HCT116 (cell line): ENCODE results near the gene ST7L. TPM values are rescaled to one million over a fixed set of nuclear protein-coding genes. Genes with fewer than 3 reads are reported as not detected.

Experiments
- ATAC-seq: fragments of 200-7000 bp; cut with Tn5 transposase; 2 replicates; pipeline ENCODE4 v1.9.1; 2020; ENCODE audit warnings: mild to moderate bottlenecking, moderate library complexity
- BruUV-seq: library from RNA; stranded (reverse); fragments of 400-500 nt; replicated peaks from 2 replicates; lab custom pipeline; 2021; lab: Mats Ljungman, UMichigan
- CTCF ChIA-PET: fragments of 300-600 bp; sonication (Branson Sonifier 250); formaldehyde crosslinking; loops from one replicate; lab custom pipeline; 2021; ENCODE audit warnings: antibody characterized with exemption; lab: Charles Lee
- POLR2A ChIA-PET: fragments of 300-600, 350-600 bp; sonication (Branson Sonifier 250); formaldehyde crosslinking; loops from one replicate; lab custom pipeline; 2021; ENCODE audit warnings: antibody characterized with exemption; lab: Charles Lee
- RAD21 ChIA-PET, 2 experiments: fragments of 300-600 bp; sonication (Branson Sonifier 250); formaldehyde crosslinking; loops; one replicate each; lab custom pipeline; 2023; ENCODE audit warnings: low total read pairs in 2 of 2; ENCODE audit not compliant: uncharacterized antibody in 2 of 2, unreplicated experiment in 2 of 2, low non-redundant PET in 1 of 2; lab: Charles Lee
- DNase-seq: peaks from one replicate; pipeline ENCODE4 v3.0.0-alpha.2; 2010; ENCODE audit warnings: low read depth, low spot score
- H2AFZ ChIP-seq: fragments of 200-600 bp; shearing (Covaris generic), sonication (generic); 2 replicates; pipeline ENCODE4 v1.6.1; 2017; ENCODE audit warnings: low read depth, mixed run types, mixed read lengths, antibody characterized with exemption, low read length; ENCODE audit not compliant: poor library complexity, severe bottlenecking
- H3K27ac ChIP-seq: 2 replicates; pipeline ENCODE4 v1.5.1; 2012; ENCODE audit warnings: low read depth, low read length
- H3K27me3 ChIP-seq: fragments of 200-600 bp; sonication (generic); 2 replicates; pipeline ENCODE4 v1.6.1; 2016; ENCODE audit warnings: mixed run types, low read length, mixed read lengths; ENCODE audit not compliant: insufficient read depth
- H3K36me3 ChIP-seq, 2 experiments: fragments of 200-500 bp in 1 of 2; fragments of 200-600 bp in 1 of 2; sonication (Bioruptor generic) in 1 of 2; sonication (generic) in 1 of 2; 2 replicates each; pipeline versions ENCODE4 v1.5.1 to v1.6.1; 2014 to 2016; ENCODE audit warnings: low read length in 2 of 2, inconsistent platforms in 1 of 2, mixed read lengths in 1 of 2, mixed run types in 1 of 2; ENCODE audit not compliant: insufficient read depth in 2 of 2, control insufficient read depth in 1 of 2
- H3K4me1 ChIP-seq, 2 experiments: fragments of 200-600 bp in 1 of 2; sonication (generic) in 1 of 2; 2 replicates each; pipeline versions ENCODE4 v1.5.1 to v1.6.1; 2012 to 2017; ENCODE audit warnings: low read length in 2 of 2, inconsistent platforms in 1 of 2, mild to moderate bottlenecking in 1 of 2, mixed read lengths in 1 of 2, mixed run types in 1 of 2, moderate library complexity in 1 of 2; ENCODE audit not compliant: insufficient read depth in 2 of 2, control insufficient read depth in 1 of 2
- H3K4me2 ChIP-seq: fragments of 200-600 bp; sonication (generic); 2 replicates; pipeline ENCODE4 v1.6.1; 2017; ENCODE audit warnings: mixed run types, low read length, mixed read lengths
- H3K4me3 ChIP-seq, 2 experiments: fragments of 200-600 bp in 1 of 2; sonication (generic) in 1 of 2; replicated peaks in 1 of 2; 2 replicates each; pipeline ENCODE4 v1.5.1; 2011 to 2016; ENCODE audit warnings: low read length in 2 of 2, control low read depth in 1 of 2, low read depth in 1 of 2, mild to moderate bottlenecking in 1 of 2, mixed read lengths in 1 of 2, mixed run types in 1 of 2
- H3K79me2 ChIP-seq: fragments of 200-600 bp; sonication (generic); 2 replicates; pipeline ENCODE4 v1.6.1; 2017; ENCODE audit warnings: mild to moderate bottlenecking, mixed run types, low read length, moderate library complexity, mixed read lengths; ENCODE audit not compliant: insufficient read depth
- H3K9ac ChIP-seq: fragments of 200-600 bp; sonication (generic); 2 replicates; pipeline ENCODE4 v1.6.1; 2016; ENCODE audit warnings: low read length, mixed read lengths
- H3K9me2 ChIP-seq: fragments of 200-600 bp; sonication (generic), shearing (Covaris generic); 2 replicates; pipeline ENCODE4 v1.6.1; 2017; ENCODE audit warnings: mixed run types, mild to moderate bottlenecking, moderate library complexity; ENCODE audit not compliant: insufficient read depth
- H3K9me3 ChIP-seq, 2 experiments: fragments of 200-500 bp in 1 of 2; fragments of 200-600 bp in 1 of 2; sonication (Bioruptor generic) in 1 of 2; sonication (generic) in 1 of 2; 2 replicates each; pipeline ENCODE4 v1.6.1; 2014 to 2017; ENCODE audit warnings: low read length in 2 of 2, mixed read lengths in 2 of 2, inconsistent platforms in 1 of 2, low read depth in 1 of 2, mild to moderate bottlenecking in 1 of 2, mixed run types in 1 of 2, moderate library complexity in 1 of 2; ENCODE audit not compliant: control insufficient read depth in 1 of 2, insufficient read depth in 1 of 2
- H4K20me1 ChIP-seq: fragments of 200-600 bp; sonication (generic), shearing (Covaris generic); 2 replicates; pipeline ENCODE4 v1.6.1; 2017; ENCODE audit warnings: mixed run types, mild to moderate bottlenecking, moderate library complexity; ENCODE audit not compliant: insufficient read depth
- EZH2 ChIP-seq: fragments of 200-600 bp; sonication (generic); IDR thresholded peaks from 2 replicates; pipeline ENCODE4 v1.6.1; 2017; ENCODE audit warnings: antibody characterized with exemption, mixed run types
- EZH2phosphoT487 ChIP-seq: fragments of 200-600 bp; IDR thresholded peaks from 2 replicates; pipeline ENCODE4 v1.6.1; 2018; ENCODE audit warnings: antibody characterized with exemption, borderline replicate concordance
- FOSL1 ChIP-seq: IDR thresholded peaks from 2 replicates; pipeline ENCODE4 v1.6.1; 2012; ENCODE audit warnings: low read depth
- POLR2AphosphoS5 ChIP-seq: IDR thresholded peaks from 2 replicates; pipeline ENCODE4 v1.6.1; 2011; ENCODE audit warnings: mild to moderate bottlenecking, low read depth, low read length, moderate library complexity
- TCF7L2 ChIP-seq: IDR thresholded peaks from 2 replicates; pipeline ENCODE4 v1.7.0; 2011; ENCODE audit warnings: borderline replicate concordance, inconsistent platforms; ENCODE audit not compliant: insufficient read depth, insufficient read length; ENCODE audit errors: extremely low read depth
- YY1 ChIP-seq: IDR thresholded peaks from 2 replicates; pipeline ENCODE4 v1.6.1; 2011; ENCODE audit warnings: low read length, low read depth, moderate library complexity, mild to moderate bottlenecking; ENCODE audit not compliant: insufficient replicate concordance; ENCODE audit errors: extremely low read depth
- intact Hi-C: fragments of 100-400 bp; cut with micrococcal nuclease; formaldehyde crosslinking; loops from 2 replicates; pipeline ENCODE4 v1.10.0; 2022
- total RNA-seq: library from RNA; stranded (reverse); gene quantifications from one replicate; pipeline ENCODE4 v1.2.1, GENCODE V29; 2021; ENCODE audit not compliant: unreplicated experiment
- TF ChIP-seq, protein P1 (sequence below): IDR thresholded peaks from 2 replicates; pipeline ENCODE4 v1.6.1; 2011; ENCODE audit warnings: mild to moderate bottlenecking, low read length, moderate library complexity; ENCODE audit not compliant: insufficient replicate concordance; ENCODE audit errors: extremely low read depth
- TF ChIP-seq, protein P2 (sequence below), 3 experiments: fragments of 200-600 bp in 1 of 3; sonication (generic) in 1 of 3; IDR thresholded peaks in 2 of 3; conservative IDR thresholded peaks in 1 of 3; 2 replicates each; pipeline ENCODE4 v1.5.1; 2012 to 2017; ENCODE audit warnings: low read depth in 2 of 3, low read length in 2 of 3, antibody characterized with exemption in 1 of 3, borderline replicate concordance in 1 of 3, control low read depth in 1 of 3, mild to moderate bottlenecking in 1 of 3, mixed read lengths in 1 of 3, mixed run types in 1 of 3, moderate library complexity in 1 of 3; ENCODE audit not compliant: insufficient read depth in 1 of 3

ST7L gene
- total RNA-seq, 1 experiment from 2014 or later: 19.9 TPM

DNA sequence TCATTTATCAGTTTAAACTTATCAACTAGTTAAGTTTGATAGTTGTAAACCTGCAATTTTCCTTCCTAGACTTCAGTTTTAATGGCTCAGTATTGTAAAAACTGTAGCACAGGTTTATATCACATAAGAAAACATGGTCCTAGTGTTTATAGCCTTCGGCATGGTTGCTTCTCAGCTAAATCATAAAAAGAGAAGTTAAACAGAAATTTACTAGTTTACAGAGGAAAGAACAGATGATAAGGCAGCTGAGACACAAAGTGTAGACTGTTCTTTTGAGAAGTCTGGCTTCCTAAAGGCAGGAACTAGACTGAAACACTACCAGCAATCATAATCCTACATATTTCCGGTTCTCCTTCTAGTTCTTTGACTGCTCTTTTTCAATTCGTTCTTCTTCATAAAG lies 70.4 kb downstream of the ST7L start:
- Histone ChIP-seq H3K9me2 (no peaks in the 10 kb centered on the region), H3K27ac (no peak overlapping the region), H3K4me2 (no peak overlapping the region), H3K79me2 (no peaks in the 10 kb centered on the region), H2AFZ (no peak overlapping the region), H3K27me3 (no peaks in the 10 kb centered on the region), H3K4me3 (no peak overlapping the region), H4K20me1 (no peaks in the 10 kb centered on the region), H3K9me3 (no peaks in the 10 kb centered on the region), H3K4me1 (peaks cover 16 to 29% of the 10 kb centered on the region in 2 experiments), H3K9ac (no peak overlapping the region), H3K36me3 (no peaks in the 10 kb centered on the region)
- CTCF ChIA-PET: no interaction called here
- no peak for ATAC-seq
- BruUV-seq: no TSS peak
- intact Hi-C loops: no loop called here
- DNase-seq: no peak
- RAD21 ChIA-PET: no interaction called here
- POLR2A ChIA-PET: no interaction called here
- TF ChIP-seq, protein P1, sequence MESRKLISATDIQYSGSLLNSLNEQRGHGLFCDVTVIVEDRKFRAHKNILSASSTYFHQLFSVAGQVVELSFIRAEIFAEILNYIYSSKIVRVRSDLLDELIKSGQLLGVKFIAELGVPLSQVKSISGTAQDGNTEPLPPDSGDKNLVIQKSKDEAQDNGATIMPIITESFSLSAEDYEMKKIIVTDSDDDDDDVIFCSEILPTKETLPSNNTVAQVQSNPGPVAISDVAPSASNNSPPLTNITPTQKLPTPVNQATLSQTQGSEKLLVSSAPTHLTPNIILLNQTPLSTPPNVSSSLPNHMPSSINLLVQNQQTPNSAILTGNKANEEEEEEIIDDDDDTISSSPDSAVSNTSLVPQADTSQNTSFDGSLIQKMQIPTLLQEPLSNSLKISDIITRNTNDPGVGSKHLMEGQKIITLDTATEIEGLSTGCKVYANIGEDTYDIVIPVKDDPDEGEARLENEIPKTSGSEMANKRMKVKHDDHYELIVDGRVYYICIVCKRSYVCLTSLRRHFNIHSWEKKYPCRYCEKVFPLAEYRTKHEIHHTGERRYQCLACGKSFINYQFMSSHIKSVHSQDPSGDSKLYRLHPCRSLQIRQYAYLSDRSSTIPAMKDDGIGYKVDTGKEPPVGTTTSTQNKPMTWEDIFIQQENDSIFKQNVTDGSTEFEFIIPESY: no peak
- TF ChIP-seq FOSL1 (no peak), POLR2AphosphoS5 (no peak), YY1 (no peak), EZH2 (no peak), EZH2phosphoT487 (no peak), TCF7L2 (no peak)
- TF ChIP-seq, protein P2, sequence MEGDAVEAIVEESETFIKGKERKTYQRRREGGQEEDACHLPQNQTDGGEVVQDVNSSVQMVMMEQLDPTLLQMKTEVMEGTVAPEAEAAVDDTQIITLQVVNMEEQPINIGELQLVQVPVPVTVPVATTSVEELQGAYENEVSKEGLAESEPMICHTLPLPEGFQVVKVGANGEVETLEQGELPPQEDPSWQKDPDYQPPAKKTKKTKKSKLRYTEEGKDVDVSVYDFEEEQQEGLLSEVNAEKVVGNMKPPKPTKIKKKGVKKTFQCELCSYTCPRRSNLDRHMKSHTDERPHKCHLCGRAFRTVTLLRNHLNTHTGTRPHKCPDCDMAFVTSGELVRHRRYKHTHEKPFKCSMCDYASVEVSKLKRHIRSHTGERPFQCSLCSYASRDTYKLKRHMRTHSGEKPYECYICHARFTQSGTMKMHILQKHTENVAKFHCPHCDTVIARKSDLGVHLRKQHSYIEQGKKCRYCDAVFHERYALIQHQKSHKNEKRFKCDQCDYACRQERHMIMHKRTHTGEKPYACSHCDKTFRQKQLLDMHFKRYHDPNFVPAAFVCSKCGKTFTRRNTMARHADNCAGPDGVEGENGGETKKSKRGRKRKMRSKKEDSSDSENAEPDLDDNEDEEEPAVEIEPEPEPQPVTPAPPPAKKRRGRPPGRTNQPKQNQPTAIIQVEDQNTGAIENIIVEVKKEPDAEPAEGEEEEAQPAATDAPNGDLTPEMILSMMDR (IDR thresholded peaks at IDR 0.05 in 2 of 3, conservative IDR thresholded peaks at IDR 0.05 in 1 of 3; ENCODE audit: borderline replicate concordance in 1 of 3, insufficient read depth in 1 of 3, low read depth in 2 of 3, low read length in 2 of 3): no peak
